ENCODE data around the gene DDX20.

- TF ChIP-seq POLR2AphosphoS5 (IDR thresholded peaks at IDR 0.05; ENCODE audit: low read depth, low read length): no peak
- TF ChIP-seq TAF1 (IDR thresholded peaks at IDR 0.05; ENCODE audit: low read depth, low read length): no peak
- no peak for TF ChIP-seq POLR2A (IDR thresholded peaks at IDR 0.05; ENCODE audit: low read depth, low read length)
- no peak for TF ChIP-seq SPI1 (IDR thresholded peaks at IDR 0.05; ENCODE audit: low read depth, low read length)
Observed at GRCh38 chr1:111720274-111720976, 35.3 kb upstream of the DDX20 start.

Measured in GM12891 (cell line).